NB4 (cell line): Measurements from ENCODE around the gene ZNF32.

Experiments used
- CTCF ChIP-seq: IDR thresholded peaks from one replicate; pipeline ENCODE4 v1.5.1; 2012; ENCODE audit warnings: low read depth, low read length
- MAX ChIP-seq: IDR thresholded peaks from 2 replicates; pipeline ENCODE4 v1.6.1; 2011; ENCODE audit warnings: low read depth, low read length
- POLR2A ChIP-seq: IDR thresholded peaks from 2 replicates; pipeline ENCODE4 v1.6.1; 2011; ENCODE audit warnings: mild to moderate bottlenecking; ENCODE audit not compliant: insufficient read length; ENCODE audit errors: extremely low read depth

GRCh38 chr10:43645866-43646265 lies 2.8 kb downstream of the ZNF32 start:
- TF ChIP-seq CTCF (no peak), POLR2A (no peak), MAX (no peak)
